SJSA1 (cell line): ENCODE results near the gene ATP8A2. TPM values are rescaled to one million over a fixed set of nuclear protein-coding genes. Genes with fewer than 3 reads are reported as not detected.

Source experiments
- DNase-seq, 2 experiments: peaks; one replicate each; pipeline ENCODE4 v3.0.0-alpha.2; 2015 to 2020; ENCODE audit warnings: low spot score in 2 of 2, low read depth in 1 of 2
- H3K27ac ChIP-seq: fragments of 250-450 bp; sonication (Bioruptor Pico); 2 replicates; pipeline ENCODE4 v1.5.1; 2020; ENCODE audit warnings: mild to moderate bottlenecking, moderate library complexity
- H3K27me3 ChIP-seq: fragments of 250-450 bp; sonication (Bioruptor Pico); replicated peaks from 2 replicates; pipeline ENCODE4 v1.5.1; 2020; ENCODE audit warnings: mild to moderate bottlenecking, moderate library complexity
- H3K36me3 ChIP-seq: fragments of 250-450 bp; sonication (Bioruptor Pico); 2 replicates; pipeline ENCODE4 v1.5.1; 2020; ENCODE audit warnings: mild to moderate bottlenecking
- H3K4me1 ChIP-seq: fragments of 250-450 bp; sonication (Bioruptor Pico); replicated peaks from 2 replicates; pipeline ENCODE4 v1.6.1; 2021; ENCODE audit warnings: mild to moderate bottlenecking
- H3K4me3 ChIP-seq: fragments of 250-450 bp; sonication (Bioruptor Pico); 2 replicates; pipeline ENCODE4 v1.5.1; 2020; ENCODE audit warnings: mild to moderate bottlenecking
- H3K9me3 ChIP-seq: fragments of 250-450 bp; sonication (Bioruptor Pico); replicated peaks from 2 replicates; pipeline ENCODE4 v1.5.1; 2020; ENCODE audit warnings: mild to moderate bottlenecking
- total RNA-seq: library from RNA; depleted of rRNA; stranded (reverse); fragments of >200 nt; shearing (Covaris generic); gene quantifications from 2 replicates; pipeline ENCODE4 v1.2.3, GENCODE V29; 2014

Gene ATP8A2
- total RNA-seq, 1 experiment from 2014 or later = 0.13 TPM

- Histone ChIP-seq H3K27ac (no peak overlapping the region), H3K4me1 (no peaks in the 10 kb centered on the region), H3K4me3 (no peak overlapping the region), H3K9me3 (no peaks in the 10 kb centered on the region), H3K36me3 (no peaks in the 10 kb centered on the region), H3K27me3 (no peaks in the 10 kb centered on the region)
- DNase-seq = no peak
Observed at GRCh38 chr13:25400925-25401324, 29.2 kb downstream of the ATP8A2 start.

- Histone ChIP-seq H3K36me3 (no peaks in the 10 kb centered on the region), H3K4me1 (no peaks in the 10 kb centered on the region), H3K27me3 (no peaks in the 10 kb centered on the region), H3K4me3 (no peak overlapping the region), H3K9me3 (no peaks in the 10 kb centered on the region), H3K27ac (no peak overlapping the region)
- no peak for DNase-seq
Observed at GRCh38 chr13:25401958-25402357, 30.2 kb downstream of the ATP8A2 start.

- H3K27ac ChIP-seq = no peak overlapping the region
- no peaks in the 10 kb centered on the region for H3K27me3 ChIP-seq
- no peak overlapping the region for H3K4me3 ChIP-seq
- no peaks in the 10 kb centered on the region for H3K4me1 ChIP-seq
- H3K36me3 ChIP-seq = no peaks in the 10 kb centered on the region
- no peaks in the 10 kb centered on the region for H3K9me3 ChIP-seq
- no peak for DNase-seq
Observed at GRCh38 chr13:25406377-25406776, 34.6 kb downstream of the ATP8A2 start.

DNA sequence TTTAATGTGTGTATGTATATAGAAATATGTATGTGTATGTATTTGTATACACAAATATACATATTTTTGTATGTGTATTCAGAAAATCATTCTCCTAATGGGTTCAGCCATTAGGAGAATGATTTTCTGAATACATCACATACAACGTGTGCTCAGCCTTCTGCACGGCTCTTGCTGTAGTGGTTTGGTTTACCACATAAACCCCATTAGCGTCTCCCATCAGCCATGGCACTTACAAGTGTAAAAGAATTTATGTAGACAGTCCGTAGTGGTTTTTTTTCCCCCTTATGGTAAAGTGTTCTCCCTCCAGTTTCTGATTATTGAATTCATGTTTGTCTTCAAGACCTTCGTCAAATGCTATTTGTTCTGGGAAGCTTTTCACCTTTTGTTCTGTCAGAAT, 38.2 kb downstream of the ATP8A2 start:
- Histone ChIP-seq H3K4me1 (no peaks in the 10 kb centered on the region), H3K27me3 (no peaks in the 10 kb centered on the region), H3K36me3 (no peaks in the 10 kb centered on the region), H3K9me3 (no peaks in the 10 kb centered on the region), H3K27ac (no peak overlapping the region), H3K4me3 (no peak overlapping the region)
- no peak for DNase-seq

GRCh38 chr13:25415241-25415640, 43.5 kb downstream of the ATP8A2 start:
- H3K36me3 ChIP-seq = no peaks in the 10 kb centered on the region
- H3K27ac ChIP-seq = no peak overlapping the region
- DNase-seq = no peak
- H3K4me1 ChIP-seq = no peaks in the 10 kb centered on the region
- H3K9me3 ChIP-seq = no peaks in the 10 kb centered on the region
- no peaks in the 10 kb centered on the region for H3K27me3 ChIP-seq
- no peak overlapping the region for H3K4me3 ChIP-seq

GRCh38 chr13:25417535-25417934, 45.8 kb downstream of the ATP8A2 start:
- Histone ChIP-seq H3K4me3 (no peak overlapping the region), H3K27ac (no peak overlapping the region)
- no peak for DNase-seq

GRCh38 chr13:25420161-25420560, 48.4 kb downstream of the ATP8A2 start:
- H3K9me3 ChIP-seq = no peaks in the 10 kb centered on the region
- no peaks in the 10 kb centered on the region for H3K27me3 ChIP-seq
- no peaks in the 10 kb centered on the region for H3K4me1 ChIP-seq
- no peaks in the 10 kb centered on the region for H3K36me3 ChIP-seq
- no peak overlapping the region for H3K27ac ChIP-seq
- DNase-seq = no peak
- no peak overlapping the region for H3K4me3 ChIP-seq

More at GRCh38 chr13:25417535-25417934, 45.8 kb downstream of the ATP8A2 start:
- H3K9me3 ChIP-seq = no peaks in the 10 kb centered on the region
- H3K27me3 ChIP-seq = no peaks in the 10 kb centered on the region
- no peaks in the 10 kb centered on the region for H3K36me3 ChIP-seq
- no peaks in the 10 kb centered on the region for H3K4me1 ChIP-seq

GRCh38 chr13:25421612-25422011, 49.8 kb downstream of the ATP8A2 start:
- H3K36me3 ChIP-seq = no peaks in the 10 kb centered on the region
- H3K4me1 ChIP-seq = no peaks in the 10 kb centered on the region

DNA sequence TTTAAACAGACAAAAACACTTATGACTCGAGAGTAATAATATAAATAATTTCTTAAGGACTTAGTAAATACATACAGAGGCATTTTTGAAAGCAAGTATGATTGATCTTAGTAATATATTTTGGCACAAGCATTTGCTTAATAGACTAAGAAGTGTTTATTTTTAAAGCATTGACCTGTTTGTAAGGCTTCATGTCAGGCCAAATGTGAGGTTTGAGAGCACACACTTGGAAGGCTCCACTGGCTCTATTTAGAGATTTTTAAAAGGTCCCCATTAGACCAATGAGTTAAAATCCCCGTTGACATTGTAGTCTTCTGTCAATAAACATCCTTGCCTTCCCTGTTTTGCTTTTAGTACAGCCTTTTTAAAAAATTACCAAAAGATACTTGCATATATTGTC, 50.4 kb downstream of the ATP8A2 start:
- Histone ChIP-seq H3K27ac (no peak overlapping the region), H3K36me3 (no peaks in the 10 kb centered on the region), H3K9me3 (no peaks in the 10 kb centered on the region), H3K4me3 (no peak overlapping the region), H3K27me3 (no peaks in the 10 kb centered on the region), H3K4me1 (no peaks in the 10 kb centered on the region)
- DNase-seq = no peak

More at GRCh38 chr13:25421612-25422011, 49.8 kb downstream of the ATP8A2 start:
- no peaks in the 10 kb centered on the region for H3K9me3 ChIP-seq
- H3K4me3 ChIP-seq = no peak overlapping the region
- no peak for DNase-seq
- H3K27ac ChIP-seq = no peak overlapping the region
- no peaks in the 10 kb centered on the region for H3K27me3 ChIP-seq

DNA sequence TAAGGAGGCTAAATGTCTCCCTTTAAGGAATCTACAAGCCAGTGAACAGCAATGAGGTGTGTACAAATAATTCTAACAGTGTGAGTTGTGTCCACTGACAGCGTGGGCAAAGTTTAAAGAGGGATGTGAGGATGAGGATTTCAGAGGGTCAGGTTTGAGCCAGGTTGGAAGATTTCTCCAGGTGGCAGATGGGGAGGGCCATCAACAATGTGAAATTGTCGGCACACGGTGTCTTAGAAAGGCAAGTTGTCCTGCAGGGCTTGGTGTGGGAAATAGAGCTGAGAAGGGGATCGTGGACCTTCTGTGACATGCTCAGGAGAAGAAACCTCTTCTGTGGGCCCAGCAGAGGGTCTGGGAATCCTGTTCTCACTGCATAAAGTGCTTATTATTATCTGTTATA, 52.1 kb downstream of the ATP8A2 start:
- H3K9me3 ChIP-seq = no peaks in the 10 kb centered on the region
- no peaks in the 10 kb centered on the region for H3K4me1 ChIP-seq
- no peaks in the 10 kb centered on the region for H3K36me3 ChIP-seq
- no peaks in the 10 kb centered on the region for H3K27me3 ChIP-seq
- H3K4me3 ChIP-seq = no peak overlapping the region
- DNase-seq = no peak
- no peak overlapping the region for H3K27ac ChIP-seq

GRCh38 chr13:25429466-25429865, 57.7 kb downstream of the ATP8A2 start:
- no peak for DNase-seq
- H3K4me3 ChIP-seq = no peak overlapping the region
- H3K9me3 ChIP-seq = no peaks in the 10 kb centered on the region
- no peaks in the 10 kb centered on the region for H3K4me1 ChIP-seq
- H3K27ac ChIP-seq = no peak overlapping the region
- H3K27me3 ChIP-seq = no peaks in the 10 kb centered on the region
- H3K36me3 ChIP-seq = no peaks in the 10 kb centered on the region

GRCh38 chr13:25432691-25433090, 60.9 kb downstream of the ATP8A2 start:
- H3K4me1 ChIP-seq = no peaks in the 10 kb centered on the region
- H3K27ac ChIP-seq = no peak overlapping the region
- no peak for DNase-seq
- H3K36me3 ChIP-seq = no peaks in the 10 kb centered on the region
- no peak overlapping the region for H3K4me3 ChIP-seq
- no peaks in the 10 kb centered on the region for H3K9me3 ChIP-seq
- H3K27me3 ChIP-seq = no peaks in the 10 kb centered on the region

GRCh38 chr13:25440061-25440460, 68.3 kb downstream of the ATP8A2 start:
- Histone ChIP-seq H3K36me3 (no peaks in the 10 kb centered on the region), H3K9me3 (no peaks in the 10 kb centered on the region), H3K27ac (no peak overlapping the region), H3K27me3 (0 out of 2 replicates have a peak, but pooled peaks cover 3% of the 10 kb centered on the region), H3K4me1 (no peaks in the 10 kb centered on the region), H3K4me3 (no peak overlapping the region)
- DNase-seq = no peak

- Histone ChIP-seq H3K27ac (no peak overlapping the region), H3K4me3 (no peak overlapping the region), H3K36me3 (no peaks in the 10 kb centered on the region), H3K27me3 (0 out of 2 replicates have a peak, but pooled peaks cover under 1% of the 10 kb centered on the region), H3K9me3 (no peaks in the 10 kb centered on the region), H3K4me1 (no peaks in the 10 kb centered on the region)
- no peak for DNase-seq
Observed at GRCh38 chr13:25446261-25446660, 74.5 kb downstream of the ATP8A2 start.

GRCh38 chr13:25447396-25447795, 75.6 kb downstream of the ATP8A2 start:
- H3K4me3 ChIP-seq = no peak overlapping the region
- no peaks in the 10 kb centered on the region for H3K27me3 ChIP-seq
- H3K9me3 ChIP-seq = no peaks in the 10 kb centered on the region
- H3K27ac ChIP-seq = no peak overlapping the region
- H3K4me1 ChIP-seq = no peaks in the 10 kb centered on the region
- DNase-seq = no peak
- no peaks in the 10 kb centered on the region for H3K36me3 ChIP-seq
